ENCODE data around the gene FBXO7.

DNA sequence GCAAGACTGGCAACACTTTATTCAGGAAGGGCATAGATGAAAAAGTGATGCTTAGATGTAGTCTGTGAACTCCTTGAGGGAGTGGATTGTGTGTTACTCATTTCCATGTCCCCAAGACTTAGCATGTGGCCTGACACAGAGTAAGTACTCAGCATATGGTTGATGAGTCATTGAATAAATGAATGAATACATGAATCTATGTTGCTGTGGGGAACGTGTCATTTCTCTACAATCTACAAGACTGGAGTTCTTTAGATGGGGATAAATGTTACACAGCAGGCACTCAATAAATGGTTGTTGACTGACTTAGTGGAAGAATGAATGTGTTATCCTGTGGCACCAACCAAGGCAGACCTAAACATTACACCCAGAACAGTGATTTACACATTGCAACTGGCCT, 28.3 kb upstream of the FBXO7 start:
- TF ChIP-seq POLR2A (IDR thresholded peaks at IDR 0.05) = no peak
- TF ChIP-seq, protein P1, sequence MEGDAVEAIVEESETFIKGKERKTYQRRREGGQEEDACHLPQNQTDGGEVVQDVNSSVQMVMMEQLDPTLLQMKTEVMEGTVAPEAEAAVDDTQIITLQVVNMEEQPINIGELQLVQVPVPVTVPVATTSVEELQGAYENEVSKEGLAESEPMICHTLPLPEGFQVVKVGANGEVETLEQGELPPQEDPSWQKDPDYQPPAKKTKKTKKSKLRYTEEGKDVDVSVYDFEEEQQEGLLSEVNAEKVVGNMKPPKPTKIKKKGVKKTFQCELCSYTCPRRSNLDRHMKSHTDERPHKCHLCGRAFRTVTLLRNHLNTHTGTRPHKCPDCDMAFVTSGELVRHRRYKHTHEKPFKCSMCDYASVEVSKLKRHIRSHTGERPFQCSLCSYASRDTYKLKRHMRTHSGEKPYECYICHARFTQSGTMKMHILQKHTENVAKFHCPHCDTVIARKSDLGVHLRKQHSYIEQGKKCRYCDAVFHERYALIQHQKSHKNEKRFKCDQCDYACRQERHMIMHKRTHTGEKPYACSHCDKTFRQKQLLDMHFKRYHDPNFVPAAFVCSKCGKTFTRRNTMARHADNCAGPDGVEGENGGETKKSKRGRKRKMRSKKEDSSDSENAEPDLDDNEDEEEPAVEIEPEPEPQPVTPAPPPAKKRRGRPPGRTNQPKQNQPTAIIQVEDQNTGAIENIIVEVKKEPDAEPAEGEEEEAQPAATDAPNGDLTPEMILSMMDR (IDR thresholded peaks at IDR 0.05) = no peak
